HG02588 (cell line): ENCODE results near the gene CCSER1.
"Not testable (repeated sequence)": the region's sequence is repeated elsewhere in the genome, so short reads cannot be mapped to it uniquely, and the experiment has no call there.

ENCODE experiments used
- ATAC-seq: cut with Tn5 transposase; IDR thresholded peaks from one replicate; pipeline ENCODE4 v1.9.1; 2021; ENCODE audit warnings: mild to moderate bottlenecking, moderate library complexity; ENCODE audit not compliant: unreplicated experiment

CCSER1 gene

DNA sequence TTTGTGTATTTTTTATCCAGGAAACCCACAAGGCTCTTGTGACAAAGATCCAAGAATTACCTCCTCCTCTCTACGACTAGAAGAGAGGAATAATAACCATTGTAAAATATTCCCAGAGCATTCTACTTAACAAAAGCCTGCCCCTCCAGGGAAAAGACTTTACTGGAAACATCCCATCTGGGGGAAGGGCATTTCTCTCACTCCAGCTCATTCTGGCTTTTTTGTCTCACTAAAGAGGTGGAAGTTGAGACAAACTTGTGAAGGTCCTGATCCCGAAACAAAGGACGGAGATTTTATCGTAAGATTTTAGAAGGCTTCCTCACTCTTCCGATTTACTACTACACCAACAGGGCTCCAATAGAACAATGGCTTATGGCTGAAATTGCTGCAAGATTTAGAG, 1484.6 kb downstream of the CCSER1 start:
- no peak for ATAC-seq

- ATAC-seq = no peak
Measured at GRCh38 chr4:91620952-91621351, 1493.8 kb downstream of the CCSER1 start.

GRCh38 chr4:91621446-91621845, 1494.3 kb downstream of the CCSER1 start:
- no peak for ATAC-seq

- ATAC-seq = no peak
Measured at GRCh38 chr4:91622925-91623602, 1495.9 kb downstream of the CCSER1 start.

- not testable (repeated sequence) for ATAC-seq
Measured at GRCh38 chr4:91623603-91623967, 1496.4 kb downstream of the CCSER1 start.

DNA sequence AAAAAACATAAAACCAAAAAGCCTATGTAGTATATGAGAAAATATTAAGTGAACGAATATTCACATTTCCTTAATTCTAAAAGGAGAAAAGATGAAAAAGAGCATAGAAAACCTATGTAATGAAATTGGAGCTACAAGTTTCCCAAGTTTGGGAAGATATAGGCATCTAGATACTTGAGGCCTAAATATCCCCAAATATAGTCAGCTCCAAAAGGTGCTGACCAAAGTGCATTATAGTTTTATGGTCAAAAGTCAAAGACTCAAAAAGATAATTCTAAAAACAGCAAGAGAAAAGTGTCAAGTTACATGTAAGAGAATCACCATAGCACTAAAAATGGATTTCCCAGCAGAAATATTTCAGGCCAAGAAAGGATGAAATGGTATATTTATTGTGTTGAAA, 1502.9 kb downstream of the CCSER1 start:
- no peak for ATAC-seq

GRCh38 chr4:91630764-91631163, 1503.6 kb downstream of the CCSER1 start:
- no peak for ATAC-seq

DNA sequence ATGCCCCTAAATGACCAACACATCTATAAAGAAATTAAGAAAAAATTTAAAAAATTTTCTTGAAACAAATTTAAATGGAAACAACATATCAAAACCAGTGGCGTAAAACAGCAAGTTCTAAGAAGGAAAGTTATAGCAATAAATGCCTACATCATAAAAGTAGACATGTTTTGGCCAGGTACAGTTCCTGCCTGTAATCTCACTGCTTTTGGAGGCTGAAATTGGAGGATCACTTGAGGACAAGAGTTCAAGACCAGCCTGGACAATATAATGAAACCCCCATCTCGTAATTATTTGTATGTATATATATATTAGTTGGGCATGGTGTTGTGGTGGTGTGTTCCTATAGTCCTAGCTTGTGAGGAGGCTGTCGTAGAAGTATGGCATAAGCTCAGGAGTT, 1504.1 kb downstream of the CCSER1 start:
- ATAC-seq = no peak

- no peak for ATAC-seq
Measured at GRCh38 chr4:91636083-91636482, 1508.9 kb downstream of the CCSER1 start.
